ENCODE measurements around the gene SH2D4B. TPM values are rescaled to one million over a fixed set of nuclear protein-coding genes. Genes with fewer than 3 reads are reported as not detected.

SH2D4B gene
- total RNA-seq, 2 experiments from 2014 or later, result 0.11 TPM; not detected in 1

DNA sequence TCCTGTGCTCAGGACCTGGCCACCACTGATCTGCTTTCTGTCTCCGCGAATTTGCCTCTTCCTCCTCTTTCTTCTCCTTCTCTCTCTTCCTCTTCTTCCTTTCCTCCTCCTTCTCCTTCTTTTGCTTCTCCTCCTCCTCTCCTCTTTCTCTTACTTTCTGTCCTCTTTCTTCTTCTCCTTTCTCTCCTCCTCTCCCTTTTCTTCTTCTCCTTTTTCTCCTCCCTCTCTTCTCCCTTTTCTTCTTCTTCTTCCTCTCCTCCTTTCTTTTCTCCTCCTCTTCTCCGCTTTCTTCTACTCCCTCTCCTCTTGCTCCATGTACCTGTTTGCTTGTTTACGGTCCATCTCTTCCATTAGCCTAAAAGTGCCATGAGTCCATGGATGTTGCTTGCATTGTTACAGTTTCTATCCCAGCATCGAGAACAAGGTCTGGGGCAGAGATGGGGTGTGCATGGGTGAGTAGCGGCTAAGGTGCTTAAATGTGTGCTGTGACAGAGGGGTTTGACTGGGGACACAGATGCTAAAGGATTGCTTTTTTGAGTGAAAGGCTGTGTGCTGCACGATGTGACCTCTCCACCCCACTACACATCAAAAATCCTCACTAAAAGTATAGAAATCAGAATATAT lies 7.7 kb downstream of the SH2D4B start:
- Mint-ChIP-seq H3K36me3 (ENCODE audit: low read depth) (no peaks in the 10 kb centered on the region), H3K27me3 (peaks cover 8% of the 10 kb centered on the region), H3K27ac (no peak overlapping the region), H3K9me3 (ENCODE audit: low read depth) (no peaks in the 10 kb centered on the region), H3K4me3 (no peak overlapping the region), H3K4me1 (peaks cover 8% of the 10 kb centered on the region)
- ATAC-seq (no peak), DNase-seq (no peak)
- ChIA-PET CTCF (no interaction called here), POLR2A (no interaction called here)
- intact Hi-C loops (cut with DNase I, micrococcal nuclease), result no loop called here

DNA sequence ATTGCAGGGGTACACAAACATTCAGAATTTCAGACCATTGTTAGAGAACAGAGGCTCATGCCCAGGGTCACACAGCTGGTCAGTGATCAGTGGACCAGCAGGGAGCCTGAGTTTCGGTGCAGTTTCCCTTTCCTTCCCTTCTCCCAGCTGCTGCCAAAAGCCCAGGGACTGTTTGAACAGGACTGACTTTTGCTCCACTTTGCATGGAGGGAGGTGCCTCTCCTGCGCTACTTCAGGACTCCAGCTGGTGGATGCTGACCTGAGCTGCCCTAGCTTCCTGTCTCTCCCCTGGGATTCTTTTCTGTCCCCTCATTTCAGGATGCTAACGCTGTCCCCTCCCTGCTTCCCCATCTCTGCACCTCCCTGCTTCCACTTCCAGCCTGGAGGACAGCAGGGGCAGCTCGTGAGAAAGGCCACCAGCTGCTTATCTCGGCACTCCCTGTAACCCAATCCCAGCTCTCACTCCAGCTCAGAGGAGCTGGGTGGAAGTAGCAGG lies 14.5 kb downstream of the SH2D4B start:
- ATAC-seq (no peak), DNase-seq (no peak)
- Mint-ChIP-seq H3K36me3 (ENCODE audit: low read depth) (no peaks in the 10 kb centered on the region), H3K27ac (no peak overlapping the region), H3K9me3 (ENCODE audit: low read depth) (no peaks in the 10 kb centered on the region), H3K27me3 (peaks cover 5% of the 10 kb centered on the region), H3K4me3 (no peak overlapping the region), H3K4me1 (no peaks in the 10 kb centered on the region)
- intact Hi-C loops (cut with DNase I, micrococcal nuclease), result no loop called here
- ChIA-PET CTCF (interaction anchor here (0.7 kb wide), 1 partner anchor 110 kb away, joined by 3 read pairs; no protein-coding TSS in a partner anchor), POLR2A (no interaction called here)

DNA sequence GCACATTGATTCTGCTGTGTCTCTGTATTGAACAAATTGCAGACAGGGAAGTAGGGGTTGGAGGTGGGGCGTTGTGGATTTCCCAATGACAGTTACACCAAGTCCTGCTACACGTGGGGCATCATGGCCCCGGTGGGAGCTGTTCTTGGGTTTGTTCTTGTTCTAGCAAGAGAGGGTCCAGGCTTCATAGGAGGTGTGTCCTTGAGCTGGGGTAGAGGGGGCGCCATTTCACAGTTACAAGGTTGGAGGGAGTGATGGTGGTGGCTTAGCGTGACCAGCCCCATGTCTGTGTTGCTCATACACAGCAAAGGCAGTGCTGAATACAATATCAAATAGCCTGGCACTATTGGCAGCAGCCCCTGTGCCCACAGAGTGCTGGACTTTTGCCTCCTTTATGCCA lies 15.7 kb downstream of the SH2D4B start:
- DNase-seq (no peak), ATAC-seq (no peak)
- Mint-ChIP-seq H3K4me1 (no peaks in the 10 kb centered on the region), H3K4me3 (no peak overlapping the region), H3K27me3 (peaks cover 7% of the 10 kb centered on the region), H3K9me3 (ENCODE audit: low read depth) (no peaks in the 10 kb centered on the region), H3K27ac (no peak overlapping the region), H3K36me3 (ENCODE audit: low read depth) (no peaks in the 10 kb centered on the region)
- intact Hi-C loops (cut with DNase I, micrococcal nuclease), result no loop called here
- ChIA-PET POLR2A (no interaction called here), CTCF (interaction anchor here (0.7 kb wide), 2 partner anchors 47 to 110 kb away, joined by 3 read pairs; no protein-coding TSS in a partner anchor)

DNA sequence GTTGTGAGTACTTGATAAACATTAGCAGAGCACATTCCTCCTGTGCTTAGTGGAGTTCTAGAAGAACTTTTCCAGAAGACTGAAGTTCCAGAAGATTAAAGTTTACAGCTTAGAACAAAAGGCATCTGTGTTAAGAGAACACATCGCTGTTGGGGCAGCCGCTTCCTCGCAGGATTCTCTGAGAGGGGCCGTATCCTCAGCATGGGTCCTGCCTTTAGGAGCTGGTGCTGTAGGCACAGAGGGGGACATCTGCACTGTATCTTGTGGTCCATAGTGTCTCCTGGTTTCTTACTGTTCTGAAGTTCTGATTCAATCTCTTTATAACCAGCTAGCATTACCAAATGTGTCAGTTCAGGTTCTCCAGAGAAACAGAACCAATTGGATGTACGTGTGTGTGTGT lies 16.3 kb downstream of the SH2D4B start:
- CTCF ChIA-PET, result interaction anchor here (0.7 kb wide), 1 partner anchor 110 kb away, joined by 3 read pairs; no protein-coding TSS in a partner anchor
- POLR2A ChIA-PET, result no interaction called here
- Mint-ChIP-seq H3K4me3 (no peak overlapping the region), H3K36me3 (ENCODE audit: low read depth) (no peaks in the 10 kb centered on the region), H3K27ac (no peak overlapping the region), H3K27me3 (peaks cover 2% of the 10 kb centered on the region), H3K4me1 (no peaks in the 10 kb centered on the region), H3K9me3 (ENCODE audit: low read depth) (no peaks in the 10 kb centered on the region)
- ATAC-seq (no peak), DNase-seq (no peak)
- intact Hi-C loops (cut with DNase I, micrococcal nuclease), result no loop called here

DNA sequence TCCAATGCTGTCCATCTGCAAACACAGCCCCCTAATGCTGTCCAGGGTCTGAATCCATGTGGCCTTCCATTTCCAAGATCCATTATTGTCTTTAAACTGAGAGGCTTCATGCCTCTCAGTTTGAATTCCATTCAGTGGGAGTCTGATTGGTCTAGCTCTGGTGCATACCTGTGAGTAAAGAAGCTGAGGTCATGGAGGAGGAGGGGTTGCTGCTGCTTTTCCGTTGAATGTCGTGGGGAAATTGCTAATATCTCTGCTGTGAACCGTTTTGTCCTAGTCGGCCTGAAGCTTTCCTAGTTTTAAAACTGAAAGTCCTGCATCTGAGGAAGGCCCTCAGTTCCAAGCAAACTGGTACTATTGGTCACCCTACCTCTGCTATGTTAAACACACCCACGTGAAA lies 17.7 kb downstream of the SH2D4B start:
- intact Hi-C loops (cut with DNase I, micrococcal nuclease), result no loop called here
- H3K36me3 Mint-ChIP-seq (ENCODE audit: low read depth), result no peaks in the 10 kb centered on the region
- no peaks in the 10 kb centered on the region for H3K4me1 Mint-ChIP-seq
- no peak overlapping the region for H3K4me3 Mint-ChIP-seq
- POLR2A ChIA-PET, result no interaction called here
- CTCF ChIA-PET, result interaction anchor here (0.6 to 0.8 kb wide), 3 partner anchors 50 to 55 kb away, joined by 3 read pairs; no protein-coding TSS in a partner anchor
- no peak overlapping the region for H3K27ac Mint-ChIP-seq
- no peak for DNase-seq
- H3K9me3 Mint-ChIP-seq (ENCODE audit: low read depth), result no peaks in the 10 kb centered on the region
- H3K27me3 Mint-ChIP-seq, result peaks cover 2% of the 10 kb centered on the region
- no peak for ATAC-seq

DNA sequence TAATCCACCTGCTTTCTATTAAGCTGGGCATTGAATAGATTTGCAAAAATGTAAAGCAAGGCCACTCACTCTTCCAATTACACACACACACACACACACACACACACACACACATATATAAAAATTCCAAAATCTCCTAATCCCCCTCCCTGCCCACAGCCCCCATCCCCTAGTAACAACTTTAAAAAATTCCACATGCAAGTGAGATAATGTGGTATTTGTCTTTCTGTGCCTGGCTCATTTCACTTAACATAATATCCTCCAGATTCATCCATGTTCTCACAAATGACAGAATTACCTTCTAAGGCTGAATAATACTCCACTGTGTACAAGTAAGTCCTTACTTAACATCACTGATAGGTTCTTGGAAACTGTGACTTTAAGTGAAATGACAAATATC lies 24.2 kb downstream of the SH2D4B start:
- Mint-ChIP-seq H3K27me3 (peaks cover 2% of the 10 kb centered on the region), H3K4me3 (no peak overlapping the region), H3K27ac (no peak overlapping the region), H3K4me1 (no peaks in the 10 kb centered on the region), H3K9me3 (ENCODE audit: low read depth) (no peaks in the 10 kb centered on the region), H3K36me3 (ENCODE audit: low read depth) (no peaks in the 10 kb centered on the region)
- POLR2A ChIA-PET, result no interaction called here
- ATAC-seq, result no peak
- CTCF ChIA-PET, result no interaction called here
- intact Hi-C loops (cut with DNase I, micrococcal nuclease), result no loop called here
- no peak for DNase-seq

DNA sequence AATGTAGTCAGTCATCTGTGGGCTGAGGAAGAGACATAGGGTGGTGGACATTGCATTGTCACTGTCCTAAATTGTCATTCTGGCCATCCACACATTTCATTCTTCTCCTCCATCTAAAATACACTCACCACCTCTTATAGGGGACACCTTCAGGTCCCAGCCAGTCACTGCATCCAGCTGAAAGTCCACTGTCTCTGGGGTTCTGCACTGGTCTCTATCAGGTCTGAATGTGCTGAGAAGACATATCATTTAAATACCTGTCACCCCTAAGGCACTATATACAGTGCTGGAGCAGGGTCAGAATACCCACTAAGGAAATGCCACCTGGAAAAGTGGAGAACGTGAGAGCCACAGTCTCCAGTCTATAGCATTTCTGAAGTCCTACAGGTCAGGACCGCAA lies 29.6 kb downstream of the SH2D4B start:
- H3K4me1 Mint-ChIP-seq, result no peaks in the 10 kb centered on the region
- no peaks in the 10 kb centered on the region for H3K27me3 Mint-ChIP-seq
- CTCF ChIA-PET, result no interaction called here
- POLR2A ChIA-PET, result no interaction called here
- no peak overlapping the region for H3K27ac Mint-ChIP-seq
- no peak overlapping the region for H3K4me3 Mint-ChIP-seq
- H3K36me3 Mint-ChIP-seq (ENCODE audit: low read depth), result no peaks in the 10 kb centered on the region
- DNase-seq (no peak), ATAC-seq (no peak)
- H3K9me3 Mint-ChIP-seq (ENCODE audit: low read depth), result no peaks in the 10 kb centered on the region
- intact Hi-C loops (cut with DNase I, micrococcal nuclease), result no loop called here

DNA sequence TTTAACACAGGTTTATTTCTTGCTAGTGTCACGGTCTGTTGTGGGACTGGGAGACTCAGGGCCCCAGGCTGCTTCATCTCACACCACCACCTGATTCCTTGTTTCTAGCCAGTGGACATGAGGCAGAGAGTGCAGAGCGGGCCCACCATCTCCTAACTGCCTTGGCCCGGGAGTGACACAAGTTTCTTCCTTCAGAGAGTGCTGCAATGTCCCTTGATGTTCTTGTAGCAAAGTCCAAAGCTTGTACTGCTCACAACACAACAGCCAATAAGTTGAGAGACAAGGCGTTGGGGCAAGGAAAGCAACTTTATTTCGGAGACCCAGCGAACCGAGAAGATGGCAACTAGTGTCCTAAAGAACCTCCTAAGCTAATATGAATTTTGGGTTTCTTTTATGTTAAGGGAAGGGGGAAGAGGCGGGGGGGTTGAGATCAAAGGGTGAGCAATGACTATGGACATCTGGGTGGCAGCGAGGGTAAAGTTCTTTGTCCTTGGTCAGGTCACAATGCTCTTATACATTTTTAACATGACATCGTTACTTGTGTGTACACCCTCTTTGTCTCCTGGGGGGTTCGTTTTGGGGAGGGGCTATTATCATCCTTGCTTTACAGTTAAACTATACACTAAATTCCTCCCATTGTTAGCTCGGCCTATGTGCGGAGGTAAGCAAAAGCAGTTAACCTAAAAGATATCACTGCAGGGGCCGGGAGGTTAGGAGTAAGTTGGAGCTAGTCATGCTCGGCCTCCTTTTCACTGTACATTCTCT lies 31.6 kb downstream of the SH2D4B start:
- Mint-ChIP-seq H3K27ac (no peak overlapping the region), H3K36me3 (ENCODE audit: low read depth) (no peaks in the 10 kb centered on the region), H3K27me3 (no peaks in the 10 kb centered on the region), H3K4me1 (no peaks in the 10 kb centered on the region), H3K4me3 (no peak overlapping the region), H3K9me3 (ENCODE audit: low read depth) (no peaks in the 10 kb centered on the region)
- ChIA-PET CTCF (interaction anchor here (1.3 to 1.5 kb wide), 2 partner anchors 9 to 191 kb away, joined by 3 to 5 read pairs; no protein-coding TSS in a partner anchor), POLR2A (no interaction called here)
- intact Hi-C loops (cut with DNase I, micrococcal nuclease), result no loop called here
- DNase-seq, result no peak
- no peak for ATAC-seq

DNA sequence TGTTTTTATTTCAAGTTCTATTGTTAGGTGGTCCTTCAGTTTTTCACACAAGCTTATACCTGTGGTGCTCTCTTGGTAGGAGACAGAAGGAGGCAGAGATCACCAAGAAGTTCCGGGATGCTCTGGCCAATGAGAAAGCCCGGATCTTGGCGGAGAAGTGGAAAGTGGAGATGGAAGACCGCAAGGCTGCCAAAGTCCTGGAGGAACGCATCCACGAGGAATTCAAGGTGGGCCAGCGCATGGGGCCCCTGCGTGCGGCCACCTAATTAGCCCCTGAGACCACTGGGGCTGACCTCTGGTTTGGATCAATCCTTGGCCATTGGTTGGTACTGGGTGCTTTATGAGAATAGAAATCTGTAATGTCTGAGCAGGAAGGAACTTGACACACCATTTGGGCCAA lies 33.6 kb downstream of the SH2D4B start:
- Mint-ChIP-seq H3K9me3 (ENCODE audit: low read depth) (no peaks in the 10 kb centered on the region), H3K27me3 (no peaks in the 10 kb centered on the region), H3K36me3 (ENCODE audit: low read depth) (no peaks in the 10 kb centered on the region), H3K4me3 (no peak overlapping the region), H3K27ac (no peak overlapping the region), H3K4me1 (no peaks in the 10 kb centered on the region)
- intact Hi-C loops (cut with DNase I, micrococcal nuclease), result no loop called here
- DNase-seq (no peak), ATAC-seq (no peak)
- POLR2A ChIA-PET, result no interaction called here
- CTCF ChIA-PET, result no interaction called here

DNA sequence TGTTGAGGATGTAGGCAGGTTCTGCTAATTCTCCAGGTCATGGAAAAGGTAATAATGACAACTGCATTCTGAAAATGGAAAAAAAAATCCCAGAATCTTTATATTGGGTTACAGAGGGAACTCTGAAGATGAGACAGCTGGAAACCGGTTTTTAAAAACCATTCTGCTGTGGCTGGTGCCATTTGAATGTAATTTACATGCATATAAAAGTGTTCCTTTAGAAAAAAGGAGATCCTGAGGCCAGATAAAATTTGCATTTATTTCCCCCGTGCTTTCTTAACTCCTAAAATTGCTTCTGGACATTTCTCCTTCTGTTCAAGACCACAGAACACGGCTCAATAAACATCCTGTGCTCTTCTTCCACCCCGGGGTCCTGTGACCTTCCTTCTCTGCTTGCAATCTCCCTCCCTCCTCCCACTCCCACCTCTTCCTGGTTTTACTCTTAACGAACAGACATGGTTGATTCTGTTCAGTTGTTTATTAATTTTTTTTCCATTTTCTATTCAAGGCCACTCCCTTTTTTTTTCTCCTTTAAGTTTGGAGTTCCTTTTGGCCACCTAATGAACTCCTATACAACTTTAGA lies 41.6 kb downstream of the SH2D4B start:
- no peaks in the 10 kb centered on the region for H3K36me3 Mint-ChIP-seq (ENCODE audit: low read depth)
- ATAC-seq (no peak), DNase-seq (no peak)
- H3K4me3 Mint-ChIP-seq, result no peak overlapping the region
- H3K9me3 Mint-ChIP-seq (ENCODE audit: low read depth), result peaks cover 3% of the 10 kb centered on the region
- intact Hi-C loops (cut with DNase I, micrococcal nuclease), result no loop called here
- no peaks in the 10 kb centered on the region for H3K4me1 Mint-ChIP-seq
- CTCF ChIA-PET, result interaction anchor here (1.3 kb wide), 1 partner anchor 21 kb away, joined by 3 read pairs; no protein-coding TSS in a partner anchor
- peaks cover 8% of the 10 kb centered on the region for H3K27me3 Mint-ChIP-seq
- POLR2A ChIA-PET, result no interaction called here
- H3K27ac Mint-ChIP-seq, result no peak overlapping the region

DNA sequence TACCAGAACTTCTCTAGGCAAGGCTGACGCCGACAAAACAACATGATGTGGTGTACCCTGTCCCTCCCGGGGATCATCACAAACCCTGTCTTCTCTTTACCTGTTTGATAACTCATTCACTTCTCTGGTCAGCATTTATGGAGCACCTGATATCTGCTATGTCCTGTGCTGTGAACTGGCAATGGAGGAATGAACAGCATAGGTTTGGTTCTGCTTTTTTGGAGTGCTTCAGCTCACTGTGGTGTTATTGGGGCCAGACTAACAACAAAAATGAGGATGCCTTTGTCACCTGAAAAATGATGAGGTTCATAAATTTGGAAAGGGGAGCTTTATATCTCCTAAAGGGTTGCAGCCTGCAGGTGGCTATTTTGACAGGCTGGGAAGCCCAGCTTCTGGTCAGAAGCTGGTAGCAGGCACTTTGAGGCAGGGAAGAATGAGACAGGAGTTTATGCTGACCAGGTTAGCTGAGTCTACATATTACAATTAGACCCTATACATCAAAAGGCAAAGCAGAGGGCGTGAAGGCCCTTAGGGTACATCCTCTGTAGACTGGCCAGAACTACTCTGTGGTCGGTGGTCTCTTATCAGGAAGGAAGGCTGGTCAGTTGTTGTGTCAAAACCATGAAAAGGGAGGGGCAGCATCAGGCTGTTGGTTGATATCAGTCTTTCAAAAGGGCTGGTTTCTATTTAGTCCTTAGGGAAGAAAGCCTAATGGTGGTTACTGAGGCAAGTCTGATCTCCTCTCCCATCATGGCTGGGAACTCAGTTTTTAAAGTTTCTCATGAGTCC lies 42.3 kb downstream of the SH2D4B start:
- H3K4me3 Mint-ChIP-seq, result no peak overlapping the region
- no peak for ATAC-seq
- ChIA-PET POLR2A (no interaction called here), CTCF (interaction anchor here (0.8 to 1.0 kb wide), 2 partner anchors 44 to 321 kb away, joined by 3 read pairs; no protein-coding TSS in a partner anchor)
- H3K27me3 Mint-ChIP-seq, result peaks cover 8% of the 10 kb centered on the region
- H3K9me3 Mint-ChIP-seq (ENCODE audit: low read depth), result peaks cover 3% of the 10 kb centered on the region
- intact Hi-C loops (cut with DNase I, micrococcal nuclease), result loop anchor here in 1 of 2 experiments (5.0 kb wide), 1 partner anchor 203 kb away; no protein-coding TSS in a partner anchor
- no peaks in the 10 kb centered on the region for H3K4me1 Mint-ChIP-seq
- no peak overlapping the region for H3K27ac Mint-ChIP-seq
- DNase-seq, result no peak
- H3K36me3 Mint-ChIP-seq (ENCODE audit: low read depth), result no peaks in the 10 kb centered on the region

Data from activated CD4-positive, alpha-beta T cell treated with anti-CD3 and anti-CD28 coated beads for 36 hours (primary cell).